GM23338 (cell line): ENCODE results near the gene TIE1. TPM values are rescaled to one million over a fixed set of nuclear protein-coding genes. Genes with fewer than 3 reads are reported as not detected.

ENCODE experiments used
- CREB1 ChIP-seq: fragments of 250-450 bp; sonication (Bioruptor Pico); IDR thresholded peaks from 2 replicates; pipeline ENCODE4 v1.5.0; 2020; ENCODE audit warnings: low read depth, mild to moderate bottlenecking, moderate library complexity
- CTCF ChIP-seq, 2 experiments: fragments of 200-600 bp in 1 of 2; sonication (generic) in 1 of 2; conservative IDR thresholded peaks; 2 replicates each; pipeline versions ENCODE4 v1.5.1 to v1.6.1; 2016 to 2017; ENCODE audit warnings: antibody characterized with exemption in 2 of 2, low read depth in 2 of 2, mild to moderate bottlenecking in 2 of 2, moderate library complexity in 1 of 2
- ETS1 ChIP-seq: IDR thresholded peaks from 2 replicates; pipeline ENCODE4 v1.6.1; 2016; ENCODE audit warnings: antibody characterized with exemption
- EZH2 ChIP-seq: fragments of 200-600 bp; sonication (generic); IDR thresholded peaks from one replicate; pipeline ENCODE4 v1.8.0; 2017; ENCODE audit warnings: antibody characterized with exemption, mild to moderate bottlenecking, low read depth; ENCODE audit not compliant: unreplicated experiment
- JUNB ChIP-seq: IDR thresholded peaks from one replicate; pipeline ENCODE4 v1.6.1; 2016; ENCODE audit warnings: antibody characterized with exemption; ENCODE audit not compliant: unreplicated experiment
- NANOG ChIP-seq: IDR thresholded peaks from 2 replicates; pipeline ENCODE4 v1.6.1; 2016; ENCODE audit warnings: antibody characterized with exemption, borderline replicate concordance
- REST ChIP-seq: IDR thresholded peaks from one replicate; pipeline ENCODE4 v1.6.1; 2018; ENCODE audit warnings: antibody characterized with exemption; ENCODE audit not compliant: unreplicated experiment
- STAT1 ChIP-seq: IDR thresholded peaks from one replicate; pipeline ENCODE4 v1.6.1; 2016; ENCODE audit warnings: antibody characterized with exemption; ENCODE audit not compliant: unreplicated experiment
- ZNF114 ChIP-seq: fragments of 250-450 bp; sonication (Bioruptor Pico); IDR thresholded peaks from 2 replicates; pipeline ENCODE4 v1.5.0; 2020; ENCODE audit warnings: mild to moderate bottlenecking, moderate library complexity
- ZNF331 ChIP-seq: fragments of 250-450 bp; sonication (Bioruptor Pico); IDR thresholded peaks from 2 replicates; pipeline ENCODE4 v1.5.0; 2020; ENCODE audit warnings: low read depth, mild to moderate bottlenecking, moderate library complexity
- ZNF462 ChIP-seq: fragments of 250-450 bp; sonication (Bioruptor Pico); IDR thresholded peaks from 2 replicates; pipeline ENCODE4 v1.5.0; 2020; ENCODE audit warnings: mild to moderate bottlenecking, moderate library complexity
- polyA plus RNA-seq: library from polyadenylated mRNA; unstranded; fragments of >200 nt; fragmentation: Nextera tagmentation; extraction: Ambion mirVana; gene quantifications from 2 replicates; pipeline ENCODE4 v1.2.1, GENCODE V29; 2016
- total RNA-seq: library from RNA; depleted of rRNA; stranded (reverse); fragments of >200 nt; shearing (Covaris generic); gene quantifications from 2 replicates; pipeline ENCODE4 v1.2.3, GENCODE V29; 2014

Gene TIE1
- total and polyA plus RNA-seq, 2 experiments from 2014 or later, result 0.37 to 2.3 TPM

GRCh38 chr1:43274804-43275180, 26.0 kb upstream of the TIE1 start (continued):
- TF ChIP-seq ZNF462 (CRISPR knock-in tag) (no peak), ZNF331 (no peak), STAT1 (no peak), ETS1 (no peak), JUNB (no peak), EZH2 (no peak), CTCF (conservative IDR thresholded peaks at IDR 0.05; ENCODE audit: low read depth in 2 of 2) (no peak), ZNF114 (CRISPR knock-in tag) (no peak), CREB1 (no peak), NANOG (no peak), REST (no peak)
